Measurements from ENCODE around the gene MUC5AC. TPM values are rescaled to one million over a fixed set of nuclear protein-coding genes. Genes with fewer than 3 reads are reported as not detected.
"Not testable (repeated sequence)": the region's sequence is repeated elsewhere in the genome, so short reads cannot be mapped to it uniquely, and the experiment has no call there.

The MUC5AC gene
- total and polyA plus RNA-seq, 3 experiments from 2014 or later = not detected

- Mint-ChIP-seq H3K4me1 (no peaks in the 10 kb centered on the region), H3K4me3 (no peak overlapping the region), H3K27me3 (no peaks in the 10 kb centered on the region), H3K27ac (no peak overlapping the region), H3K36me3 (no peaks in the 10 kb centered on the region), H3K9me3 (no peaks in the 10 kb centered on the region)
- no peak overlapping the region for H3K4me3 ChIP-seq (ENCODE audit: low read length)
- POLR2A ChIA-PET = no interaction called here
- no peaks in the 10 kb centered on the region for H3K36me3 ChIP-seq (ENCODE audit: insufficient read depth, low read length)
- no peaks in the 10 kb centered on the region for H3K9me3 ChIP-seq (ENCODE audit: low read length)
- CTCF ChIA-PET = no interaction called here
- DNase-seq = no peak
- H3K27ac ChIP-seq (ENCODE audit: low read depth, low read length) = no peak overlapping the region
- H3K27me3 ChIP-seq (ENCODE audit: insufficient read depth, low read length, poor library complexity, severe bottlenecking) = no peaks in the 10 kb centered on the region
- H3K4me1 ChIP-seq (ENCODE audit: insufficient read depth, low read length) = no peaks in the 10 kb centered on the region
Observed at GRCh38 chr11:1238767-1239595, 81.2 kb downstream of the MUC5AC start.

- no peak overlapping the region for H3K4me3 ChIP-seq (ENCODE audit: low read length)
- ChIA-PET CTCF (no interaction called here), POLR2A (no interaction called here)
- no peaks in the 10 kb centered on the region for H3K27me3 Mint-ChIP-seq
- no peak for DNase-seq
- H3K4me1 Mint-ChIP-seq = no peaks in the 10 kb centered on the region
- H3K27ac ChIP-seq (ENCODE audit: low read depth, low read length) = no peak overlapping the region
- no peaks in the 10 kb centered on the region for H3K4me1 ChIP-seq (ENCODE audit: insufficient read depth, low read length)
- no peak overlapping the region for H3K27ac Mint-ChIP-seq
- no peaks in the 10 kb centered on the region for H3K9me3 Mint-ChIP-seq
- no peak overlapping the region for H3K4me3 Mint-ChIP-seq
- no peaks in the 10 kb centered on the region for H3K27me3 ChIP-seq (ENCODE audit: insufficient read depth, low read length, poor library complexity, severe bottlenecking)
- H3K36me3 ChIP-seq (ENCODE audit: insufficient read depth, low read length) = no peaks in the 10 kb centered on the region
- no peaks in the 10 kb centered on the region for H3K9me3 ChIP-seq (ENCODE audit: low read length)
- no peaks in the 10 kb centered on the region for H3K36me3 Mint-ChIP-seq
Observed at GRCh38 chr11:1239596-1240205, 81.9 kb downstream of the MUC5AC start.

GRCh38 chr11:1240771-1241170 lies 83.0 kb downstream of the MUC5AC start:
- DNase-seq = no peak
- no peaks in the 10 kb centered on the region for H3K27me3 ChIP-seq (ENCODE audit: insufficient read depth, low read length, poor library complexity, severe bottlenecking)
- POLR2A ChIA-PET = no interaction called here

GRCh38 chr11:1241706-1242105 lies 84.0 kb downstream of the MUC5AC start:
- Mint-ChIP-seq H3K4me3 (no peak overlapping the region), H3K27me3 (no peaks in the 10 kb centered on the region), H3K27ac (no peak overlapping the region), H3K4me1 (no peaks in the 10 kb centered on the region), H3K9me3 (no peaks in the 10 kb centered on the region), H3K36me3 (no peaks in the 10 kb centered on the region)
- no peaks in the 10 kb centered on the region for H3K9me3 ChIP-seq (ENCODE audit: low read length)
- no peak overlapping the region for H3K4me3 ChIP-seq (ENCODE audit: low read length)
- POLR2A ChIA-PET = no interaction called here
- H3K4me1 ChIP-seq (ENCODE audit: insufficient read depth, low read length) = no peaks in the 10 kb centered on the region
- no peak for DNase-seq
- CTCF ChIA-PET = no interaction called here
- H3K36me3 ChIP-seq (ENCODE audit: insufficient read depth, low read length) = no peaks in the 10 kb centered on the region
- no peaks in the 10 kb centered on the region for H3K27me3 ChIP-seq (ENCODE audit: insufficient read depth, low read length, poor library complexity, severe bottlenecking)
- no peak overlapping the region for H3K27ac ChIP-seq (ENCODE audit: low read depth, low read length)

More at GRCh38 chr11:1240771-1241170, 83.0 kb downstream of the MUC5AC start:
- Mint-ChIP-seq H3K4me3 (no peak overlapping the region), H3K9me3 (no peaks in the 10 kb centered on the region), H3K4me1 (no peaks in the 10 kb centered on the region), H3K27ac (no peak overlapping the region), H3K36me3 (no peaks in the 10 kb centered on the region), H3K27me3 (no peaks in the 10 kb centered on the region)
- H3K4me1 ChIP-seq (ENCODE audit: insufficient read depth, low read length) = no peaks in the 10 kb centered on the region
- no peaks in the 10 kb centered on the region for H3K9me3 ChIP-seq (ENCODE audit: low read length)
- CTCF ChIA-PET = no interaction called here
- no peak overlapping the region for H3K4me3 ChIP-seq (ENCODE audit: low read length)
- no peaks in the 10 kb centered on the region for H3K36me3 ChIP-seq (ENCODE audit: insufficient read depth, low read length)
- no peak overlapping the region for H3K27ac ChIP-seq (ENCODE audit: low read depth, low read length)

- H3K4me1 ChIP-seq (ENCODE audit: insufficient read depth, low read length) = no peaks in the 10 kb centered on the region
- peaks cover 0 to 2% (median 0%) of the 10 kb centered on the region in 5 donors for H3K9me3 Mint-ChIP-seq
- H3K27ac Mint-ChIP-seq = no peak overlapping the region
- ChIA-PET CTCF (no interaction called here), POLR2A (no interaction called here)
- no peaks in the 10 kb centered on the region for H3K4me1 Mint-ChIP-seq
- DNase-seq = no peak
- H3K27ac ChIP-seq (ENCODE audit: low read depth, low read length) = no peak overlapping the region
- H3K27me3 Mint-ChIP-seq = no peaks in the 10 kb centered on the region
- H3K9me3 ChIP-seq (ENCODE audit: low read length) = no peaks in the 10 kb centered on the region
- H3K36me3 Mint-ChIP-seq = no peaks in the 10 kb centered on the region
- no peak overlapping the region for H3K4me3 Mint-ChIP-seq
- H3K4me3 ChIP-seq (ENCODE audit: low read length) = no peak overlapping the region
- H3K36me3 ChIP-seq (ENCODE audit: insufficient read depth, low read length) = no peaks in the 10 kb centered on the region
- no peaks in the 10 kb centered on the region for H3K27me3 ChIP-seq (ENCODE audit: insufficient read depth, low read length, poor library complexity, severe bottlenecking)
Observed at GRCh38 chr11:1242289-1242688, 84.5 kb downstream of the MUC5AC start.

- H3K27me3 Mint-ChIP-seq; H3K4me3 Mint-ChIP-seq; H3K4me3 ChIP-seq (ENCODE audit: low read length); H3K4me1 Mint-ChIP-seq; H3K9me3 Mint-ChIP-seq; CTCF ChIA-PET; H3K9me3 ChIP-seq (ENCODE audit: low read length); H3K27me3 ChIP-seq (ENCODE audit: insufficient read depth, low read length, poor library complexity, severe bottlenecking); POLR2A ChIA-PET; H3K27ac Mint-ChIP-seq; H3K27ac ChIP-seq (ENCODE audit: low read depth, low read length); DNase-seq; H3K4me1 ChIP-seq (ENCODE audit: insufficient read depth, low read length); H3K36me3 Mint-ChIP-seq; H3K36me3 ChIP-seq (ENCODE audit: insufficient read depth, low read length): not testable (repeated sequence)
Observed at GRCh38 chr11:1242751-1243150, 85.0 kb downstream of the MUC5AC start.

- DNase-seq; H3K36me3 ChIP-seq (ENCODE audit: insufficient read depth, low read length); H3K27ac ChIP-seq (ENCODE audit: low read depth, low read length); H3K27ac Mint-ChIP-seq; H3K4me1 Mint-ChIP-seq; H3K4me3 Mint-ChIP-seq; H3K27me3 Mint-ChIP-seq; CTCF ChIA-PET; H3K9me3 ChIP-seq (ENCODE audit: low read length); H3K27me3 ChIP-seq (ENCODE audit: insufficient read depth, low read length, poor library complexity, severe bottlenecking); H3K4me1 ChIP-seq (ENCODE audit: insufficient read depth, low read length); H3K36me3 Mint-ChIP-seq; H3K4me3 ChIP-seq (ENCODE audit: low read length); H3K9me3 Mint-ChIP-seq; POLR2A ChIA-PET: not testable (repeated sequence)
Observed at GRCh38 chr11:1243521-1243920, 85.8 kb downstream of the MUC5AC start.

GRCh38 chr11:1244557-1244956 lies 86.8 kb downstream of the MUC5AC start:
- H3K27me3 Mint-ChIP-seq; CTCF ChIA-PET; H3K27me3 ChIP-seq (ENCODE audit: insufficient read depth, low read length, poor library complexity, severe bottlenecking); H3K36me3 ChIP-seq (ENCODE audit: insufficient read depth, low read length); H3K4me3 Mint-ChIP-seq; POLR2A ChIA-PET; H3K4me1 Mint-ChIP-seq; H3K36me3 Mint-ChIP-seq; H3K9me3 ChIP-seq (ENCODE audit: low read length); DNase-seq; H3K4me1 ChIP-seq (ENCODE audit: insufficient read depth, low read length); H3K4me3 ChIP-seq (ENCODE audit: low read length); H3K27ac ChIP-seq (ENCODE audit: low read depth, low read length); H3K27ac Mint-ChIP-seq; H3K9me3 Mint-ChIP-seq: not testable (repeated sequence)

Data from CD8-positive, alpha-beta memory T cell (primary cell).